CD4-positive, alpha-beta T cell treated with Interleukin-21 for 1 hour (primary cell): ENCODE data around the gene TRPC3.
A peak's percentile ranks its signal among the peaks of the same experiment; 100 is the strongest.
"Not testable (repeated sequence)": the region's sequence is repeated elsewhere in the genome, so short reads cannot be mapped to it uniquely, and the experiment has no call there.

ENCODE experiments used
- DNase-seq: peaks from one replicate; pipeline ENCODE4 v3.0.0-alpha.2; 2020

The TRPC3 gene

DNA sequence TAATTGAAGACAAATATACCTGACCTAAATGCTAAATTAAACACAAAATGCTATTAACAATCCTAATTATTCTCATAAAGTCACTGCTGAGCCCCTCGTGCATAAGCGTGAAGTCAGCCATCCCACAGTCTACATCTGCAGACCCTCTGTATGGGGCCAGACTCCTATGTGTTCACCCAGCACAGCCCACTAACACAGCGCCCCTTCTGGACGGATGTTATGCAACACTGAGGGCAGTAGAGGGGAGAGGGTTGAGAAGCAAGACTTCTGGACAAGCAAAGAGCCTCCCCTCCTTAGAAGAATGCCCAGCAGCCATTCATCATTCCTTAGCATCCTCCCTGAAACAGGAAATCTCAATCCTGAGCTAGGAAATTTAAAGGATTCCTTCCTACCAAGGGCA, 7.9 kb downstream of the TRPC3 start:
- DNase-seq, result peak; percentile 13

DNA sequence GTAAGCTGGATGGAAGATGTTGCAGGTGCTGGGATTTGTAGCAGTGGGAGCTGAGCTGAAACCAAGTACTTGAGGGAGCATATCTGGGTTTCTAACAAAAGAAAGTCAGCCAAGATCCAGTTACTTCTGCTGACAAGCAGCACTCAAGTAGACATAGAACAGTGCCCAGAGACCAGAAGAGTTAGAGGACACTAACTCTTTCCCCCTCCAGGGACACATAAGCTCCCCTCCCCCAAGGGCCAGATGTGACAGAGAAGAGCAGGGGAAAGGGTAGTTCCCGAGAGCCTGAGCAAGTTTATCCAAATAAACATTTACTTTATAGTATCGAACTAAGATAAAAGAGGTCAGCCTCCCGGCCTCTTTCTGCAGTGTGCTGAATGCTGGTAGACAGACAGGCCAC, 12.2 kb downstream of the TRPC3 start:
- no peak for DNase-seq

DNA sequence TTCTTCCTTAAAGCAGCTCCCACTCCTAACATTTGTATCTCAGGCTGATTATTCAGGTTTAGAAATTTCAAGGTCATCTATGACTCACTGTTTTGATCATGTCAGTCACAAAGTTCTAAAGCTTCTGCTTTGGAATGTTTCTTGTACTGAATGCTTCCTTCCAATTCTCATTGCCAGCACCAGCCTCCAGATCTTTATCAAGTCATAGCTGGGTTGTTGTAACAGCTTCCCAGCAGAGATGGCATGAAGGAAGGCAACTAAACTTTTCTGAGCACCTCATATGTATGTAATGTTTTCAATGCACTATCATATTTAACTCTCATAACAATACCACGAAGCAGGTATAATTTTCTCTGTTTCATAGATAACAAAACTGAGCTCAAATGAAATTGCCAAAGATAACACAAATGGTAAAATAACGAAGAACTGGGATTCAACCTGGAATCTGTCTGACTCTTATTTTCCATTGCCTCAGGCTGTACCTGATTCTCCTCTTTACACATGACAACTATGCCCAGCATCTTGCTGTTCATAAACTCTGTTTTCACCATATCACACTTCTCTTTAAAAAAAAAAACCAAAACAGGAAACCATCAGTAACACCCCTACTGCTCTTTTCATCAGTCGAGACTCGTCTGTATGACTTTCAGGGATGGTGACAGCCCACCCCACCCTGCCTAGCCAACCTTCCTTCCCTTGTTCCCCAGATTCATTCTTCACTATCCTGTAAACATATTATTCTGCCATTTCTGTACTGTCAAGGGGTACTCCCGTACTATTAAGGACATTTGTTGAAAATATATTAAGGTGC, 13.4 kb downstream of the TRPC3 start:
- peak; percentile 13 for DNase-seq

DNA sequence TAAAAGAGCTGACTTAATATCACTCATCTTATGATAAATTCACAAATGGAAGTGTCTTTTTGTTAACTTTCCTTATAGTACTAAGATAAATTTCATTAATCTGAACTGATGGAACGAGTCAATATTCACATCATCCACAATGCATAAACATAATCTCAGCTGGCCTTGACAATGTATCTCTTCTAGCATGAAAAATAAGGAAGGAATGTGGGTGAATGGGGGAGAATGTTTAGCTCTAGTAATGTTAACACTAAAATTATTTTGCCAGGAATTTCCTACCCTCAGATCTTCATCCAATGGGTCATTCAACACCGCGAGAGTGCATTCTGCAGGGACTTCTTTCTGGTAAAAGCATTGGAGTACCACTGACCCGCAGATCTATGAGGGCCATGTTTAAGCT, 15.8 kb downstream of the TRPC3 start:
- no peak for DNase-seq

DNA sequence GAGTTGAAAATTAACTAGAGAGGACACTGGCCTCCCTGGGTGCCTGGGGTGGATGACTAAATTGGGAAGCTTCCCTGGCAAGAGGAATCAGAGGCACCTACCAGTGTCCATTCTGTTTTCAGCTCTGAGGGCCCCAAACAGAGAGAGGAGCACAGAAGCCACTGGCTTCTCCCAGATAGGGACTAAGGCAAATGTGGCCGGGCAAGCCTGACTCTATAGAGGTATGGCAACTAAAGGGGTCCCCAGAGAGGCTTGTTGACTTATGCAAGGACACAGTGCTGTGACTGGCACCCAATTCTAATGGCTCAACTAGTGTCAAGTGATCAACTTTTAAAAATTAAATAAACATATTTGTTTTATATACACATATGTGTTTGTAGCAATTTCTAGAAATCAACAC, 17.2 kb downstream of the TRPC3 start:
- no peak for DNase-seq

DNA sequence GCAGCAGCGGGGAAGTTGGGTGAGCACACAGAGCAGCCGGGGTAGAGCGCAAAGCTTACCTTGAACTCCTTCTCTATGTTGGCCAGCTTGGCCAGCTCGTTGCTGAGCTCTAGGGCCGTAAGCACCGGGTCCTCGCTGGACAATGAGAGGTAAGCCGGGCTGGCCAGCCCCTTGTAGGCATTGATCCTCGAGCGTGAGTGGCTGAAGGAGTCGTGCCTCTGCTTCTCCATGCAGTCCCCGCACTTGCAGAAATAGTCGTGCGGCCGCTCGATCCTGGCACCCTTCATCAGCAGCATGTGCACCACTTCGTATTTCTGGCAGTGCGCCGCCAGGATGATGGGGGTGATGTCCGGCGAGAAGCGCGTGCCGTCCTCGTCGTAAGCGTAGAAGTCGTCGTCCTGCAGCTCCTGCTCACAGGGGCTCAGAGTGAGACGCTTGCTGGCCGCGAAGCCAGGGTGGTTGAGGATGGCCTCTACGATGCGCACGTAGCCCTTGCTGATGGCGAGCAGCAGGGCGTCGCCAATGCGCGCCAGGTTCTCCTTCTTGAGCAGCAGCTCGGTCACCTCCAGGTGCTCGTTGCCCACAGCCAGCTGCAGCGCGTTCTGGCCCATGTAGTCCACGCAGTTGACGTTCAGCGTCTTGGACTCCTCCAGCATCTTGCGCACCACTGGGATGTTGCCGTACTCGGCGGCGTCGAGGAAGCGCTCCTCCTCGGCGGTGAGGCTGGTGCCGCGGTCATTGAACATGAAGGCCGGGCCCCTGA, 19.5 kb downstream of the TRPC3 start:
- no peak for DNase-seq

DNA sequence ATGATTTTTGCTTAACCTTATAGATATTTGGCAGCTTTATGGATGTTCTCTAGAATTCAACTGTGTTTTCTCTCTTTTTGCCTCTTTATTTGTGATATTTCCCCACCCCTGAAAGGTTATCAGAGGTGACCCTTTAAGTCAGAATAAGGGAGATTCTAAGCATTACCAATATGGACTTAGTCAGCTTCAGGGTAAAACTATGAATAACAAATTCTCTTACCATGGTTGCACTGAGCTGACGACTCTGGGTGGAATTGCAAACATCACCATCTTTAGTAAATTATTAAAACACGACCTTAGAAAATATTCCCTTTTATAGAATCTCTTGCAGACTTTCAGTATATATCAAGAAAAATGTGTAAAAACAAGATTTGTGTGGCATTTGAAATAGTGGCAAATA, 21.6 kb downstream of the TRPC3 start:
- DNase-seq, result no peak

DNA sequence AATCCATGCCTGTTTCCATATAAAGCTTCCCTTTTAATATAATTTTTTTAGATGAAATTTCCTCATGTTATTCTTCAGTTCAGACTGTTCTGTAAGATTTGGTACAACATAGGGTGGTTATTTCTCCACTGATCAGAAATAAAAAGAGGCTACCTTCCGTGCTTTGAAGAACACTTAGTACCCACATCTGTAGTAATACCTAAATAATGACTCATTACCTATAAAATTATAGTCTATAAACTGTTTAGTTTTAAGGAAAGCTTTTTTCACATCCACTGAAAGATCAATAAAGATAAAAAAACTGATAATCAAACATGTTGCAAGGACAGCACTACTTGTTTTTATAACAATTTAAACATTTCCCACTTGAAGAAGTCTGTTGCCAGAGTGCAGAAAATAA, 23.9 kb downstream of the TRPC3 start:
- DNase-seq, result no peak

DNA sequence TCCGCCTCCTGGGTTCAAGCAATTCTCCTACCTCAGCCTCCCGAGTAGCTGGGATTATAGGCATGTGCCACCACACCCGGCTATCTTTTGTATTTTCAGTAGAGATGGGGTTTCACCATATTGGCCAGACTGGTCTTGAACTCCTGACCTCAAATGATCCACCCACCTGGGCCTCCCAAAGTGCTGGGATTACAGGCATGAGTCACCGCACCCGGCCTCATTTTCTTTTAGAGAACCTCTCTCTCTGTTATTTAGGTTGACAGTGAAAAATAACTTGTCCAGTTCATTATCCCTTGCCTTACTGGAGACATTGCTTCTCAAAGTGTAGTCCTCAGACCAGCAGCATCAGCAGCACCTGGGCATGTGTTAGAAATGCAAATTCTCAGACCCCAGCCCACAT, 25.4 kb downstream of the TRPC3 start:
- DNase-seq, result not testable (repeated sequence)

DNA sequence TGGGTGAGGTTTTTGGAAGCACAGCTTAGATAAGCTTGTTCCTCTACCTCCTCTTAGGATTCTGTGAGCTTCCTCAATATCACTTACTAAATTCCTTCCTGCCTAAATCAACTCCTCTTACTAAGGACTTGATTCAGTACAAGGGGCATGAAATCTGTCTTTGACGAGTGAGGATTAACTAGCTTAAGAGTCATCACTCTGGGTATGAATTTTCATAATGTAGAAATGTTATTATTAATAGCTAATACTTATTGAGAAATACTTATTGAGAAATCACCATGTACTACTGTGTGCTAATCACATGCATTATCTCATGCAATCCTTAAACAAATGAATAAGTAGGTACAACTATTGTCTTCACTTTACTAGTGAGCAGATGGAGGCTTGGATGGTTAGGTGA, 28.6 kb downstream of the TRPC3 start:
- DNase-seq, result no peak

DNA sequence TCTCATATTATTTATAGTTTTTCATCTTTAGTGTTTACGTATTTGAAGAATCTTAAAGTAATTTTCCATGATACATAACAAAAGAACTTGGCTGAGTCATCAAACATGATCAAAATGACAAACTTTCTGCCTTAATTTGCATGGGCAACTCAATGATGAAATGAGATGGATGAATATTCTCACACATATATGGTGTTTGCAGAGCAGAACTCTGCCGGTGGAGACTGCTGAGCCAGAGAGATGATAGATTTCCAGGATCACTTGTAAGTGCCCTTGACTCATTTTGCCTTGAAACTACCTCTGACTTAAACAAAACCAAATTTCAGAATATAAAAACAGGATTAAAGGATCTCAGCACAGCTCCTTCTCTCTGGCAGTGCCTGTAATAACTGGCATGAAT, 38.2 kb downstream of the TRPC3 start:
- DNase-seq, result no peak

DNA sequence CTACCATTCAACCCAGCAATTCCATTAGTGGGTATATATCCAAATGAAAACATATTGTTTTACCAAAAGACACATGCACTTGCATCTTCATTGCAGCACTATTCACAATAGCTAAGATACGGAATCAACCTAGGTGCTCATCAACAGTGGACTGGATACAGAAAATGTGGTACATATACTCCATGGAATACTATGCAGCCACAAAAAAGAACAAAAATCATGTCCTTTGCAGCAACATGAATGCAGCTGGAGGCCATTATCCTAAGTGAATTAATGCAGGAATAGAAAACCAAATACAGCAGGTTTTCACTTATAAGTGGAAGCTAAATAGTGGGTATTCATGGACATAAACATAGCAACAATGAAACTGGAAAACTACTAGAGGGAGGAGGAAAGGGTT, 43.5 kb downstream of the TRPC3 start:
- no peak for DNase-seq

DNA sequence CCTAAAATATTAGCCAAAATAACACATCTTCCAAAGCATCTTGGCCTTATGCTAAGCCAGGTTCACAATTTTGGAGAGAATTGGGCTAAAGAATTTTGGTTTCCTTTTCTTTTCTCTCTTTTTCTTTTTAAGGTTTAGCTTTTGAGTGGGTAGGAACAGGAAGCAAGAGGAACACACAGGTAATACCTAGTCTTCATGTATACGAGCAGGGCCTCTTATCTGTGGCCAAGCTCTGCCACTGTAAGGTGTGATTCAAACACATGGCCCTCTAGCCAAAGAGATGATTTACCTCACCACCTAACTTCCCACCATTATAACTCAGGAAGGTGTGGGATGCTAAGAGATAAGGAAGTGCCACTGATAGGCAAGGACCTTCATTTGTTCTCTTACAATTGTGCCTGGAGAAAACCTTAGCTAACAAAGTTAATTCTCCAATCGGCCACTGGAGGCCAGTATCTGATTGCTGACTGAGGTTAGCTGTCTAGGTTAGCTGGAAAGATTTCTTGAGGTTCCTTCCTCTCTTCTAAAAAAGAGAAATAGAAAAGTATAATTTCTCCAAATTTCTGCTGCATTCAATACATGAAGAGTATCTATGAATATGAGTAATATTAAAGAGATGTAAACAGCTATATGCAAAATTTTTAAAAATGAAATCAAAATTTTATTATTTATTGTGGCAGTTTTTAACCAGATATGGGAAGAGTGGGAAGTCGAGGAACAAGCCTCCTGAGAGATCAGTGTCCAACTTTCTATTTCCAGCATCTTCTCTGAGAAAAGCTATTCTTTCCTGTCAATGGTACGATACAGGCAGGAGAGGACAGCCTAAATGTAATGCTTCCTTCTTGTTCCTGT, 51.5 kb downstream of the TRPC3 start:
- peak; percentile 70 for DNase-seq

DNA sequence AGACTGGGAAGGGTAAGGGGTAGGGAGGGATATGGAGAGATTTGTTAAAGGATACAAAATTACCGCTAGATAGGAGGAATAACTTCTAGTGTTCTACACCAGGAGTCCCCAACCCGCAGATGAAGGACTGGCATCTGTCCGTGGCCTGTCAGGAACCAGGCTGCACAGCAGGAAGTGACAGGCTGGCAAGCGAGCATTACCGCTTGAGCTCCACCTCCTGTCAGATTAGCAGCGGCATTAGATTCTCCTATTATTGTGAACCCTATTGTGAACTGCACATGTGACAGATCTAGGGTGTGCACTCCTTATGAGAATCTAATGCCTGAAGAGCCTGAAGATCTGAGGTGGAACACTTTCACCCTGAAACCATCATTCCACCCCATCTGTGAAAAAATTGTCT, 53.7 kb downstream of the TRPC3 start:
- DNase-seq, result peak; percentile 21

DNA sequence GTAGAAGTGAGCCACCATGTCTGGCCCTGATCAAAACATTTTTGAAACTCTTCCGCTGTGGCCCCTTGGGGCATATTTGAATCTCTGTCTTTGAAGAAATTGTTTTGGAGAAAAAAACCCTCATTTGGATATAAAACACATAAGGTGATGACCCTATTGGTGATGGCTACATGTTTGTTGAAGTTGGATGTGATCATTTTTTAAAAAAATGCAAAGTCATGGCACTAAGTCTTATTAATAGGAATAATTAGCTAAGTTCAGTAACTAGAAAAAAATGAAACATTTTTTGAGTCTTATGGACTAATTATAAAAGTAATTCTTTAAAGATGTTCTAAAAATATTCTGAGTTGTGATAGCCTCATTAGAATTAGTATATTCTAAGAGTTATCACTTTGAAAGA, 63.7 kb downstream of the TRPC3 start:
- no peak for DNase-seq

DNA sequence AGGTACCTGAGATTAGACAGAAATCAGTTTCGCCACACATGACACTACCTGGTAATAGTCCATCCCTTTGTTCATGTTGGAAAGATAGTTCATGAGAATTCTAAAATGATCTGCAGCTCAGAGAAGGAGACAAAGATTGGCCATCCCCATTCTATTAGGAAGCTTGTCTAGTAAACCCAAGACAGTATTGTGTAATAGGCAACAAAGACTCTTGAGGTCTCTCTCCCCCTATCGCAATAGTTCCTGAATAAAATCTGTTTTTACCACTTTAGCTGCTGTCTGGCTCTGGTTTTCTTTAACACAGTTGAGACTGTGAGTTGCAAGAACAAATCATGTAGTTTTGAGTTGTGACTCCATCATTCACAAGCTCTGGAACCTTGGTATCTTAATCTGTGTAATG, 66.7 kb downstream of the TRPC3 start:
- DNase-seq, result no peak

DNA sequence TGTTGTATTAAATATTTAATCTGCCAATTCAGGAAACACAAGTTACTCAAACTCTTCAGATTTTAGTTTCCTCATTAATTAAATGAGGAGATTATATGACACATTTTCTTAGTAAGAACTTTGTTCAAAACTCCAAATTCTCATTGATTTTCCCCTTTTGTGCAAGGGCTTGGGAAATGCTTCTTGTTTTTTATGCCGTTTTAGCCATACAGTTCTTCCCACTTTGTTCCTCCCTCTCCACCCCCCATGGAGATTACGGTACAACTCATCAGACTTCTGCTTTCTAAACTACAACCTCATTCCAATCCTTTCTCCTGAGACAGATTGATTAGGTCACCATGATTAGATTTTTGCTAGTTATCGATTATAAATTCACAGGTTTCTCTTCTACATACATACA, 70.7 kb downstream of the TRPC3 start:
- no peak for DNase-seq

DNA sequence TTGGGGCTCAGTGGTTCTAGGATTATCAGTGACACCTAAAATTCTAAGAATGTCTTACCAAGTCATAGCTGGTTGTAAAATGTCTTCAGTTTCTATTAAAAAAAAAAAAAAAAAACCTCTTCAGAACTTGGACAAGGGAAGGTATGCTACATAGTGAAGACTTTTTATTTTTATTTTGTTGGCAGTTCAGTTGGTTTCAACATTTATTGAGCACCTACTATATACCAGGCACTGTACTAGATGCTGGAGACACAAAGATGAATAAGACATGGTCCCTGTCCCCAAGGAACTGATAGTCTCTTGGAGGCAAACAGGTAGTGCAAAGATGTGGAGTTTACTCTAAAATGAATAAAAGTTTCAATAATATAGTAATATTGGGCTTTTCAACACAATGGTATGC, 72.7 kb downstream of the TRPC3 start:
- no peak for DNase-seq

DNA sequence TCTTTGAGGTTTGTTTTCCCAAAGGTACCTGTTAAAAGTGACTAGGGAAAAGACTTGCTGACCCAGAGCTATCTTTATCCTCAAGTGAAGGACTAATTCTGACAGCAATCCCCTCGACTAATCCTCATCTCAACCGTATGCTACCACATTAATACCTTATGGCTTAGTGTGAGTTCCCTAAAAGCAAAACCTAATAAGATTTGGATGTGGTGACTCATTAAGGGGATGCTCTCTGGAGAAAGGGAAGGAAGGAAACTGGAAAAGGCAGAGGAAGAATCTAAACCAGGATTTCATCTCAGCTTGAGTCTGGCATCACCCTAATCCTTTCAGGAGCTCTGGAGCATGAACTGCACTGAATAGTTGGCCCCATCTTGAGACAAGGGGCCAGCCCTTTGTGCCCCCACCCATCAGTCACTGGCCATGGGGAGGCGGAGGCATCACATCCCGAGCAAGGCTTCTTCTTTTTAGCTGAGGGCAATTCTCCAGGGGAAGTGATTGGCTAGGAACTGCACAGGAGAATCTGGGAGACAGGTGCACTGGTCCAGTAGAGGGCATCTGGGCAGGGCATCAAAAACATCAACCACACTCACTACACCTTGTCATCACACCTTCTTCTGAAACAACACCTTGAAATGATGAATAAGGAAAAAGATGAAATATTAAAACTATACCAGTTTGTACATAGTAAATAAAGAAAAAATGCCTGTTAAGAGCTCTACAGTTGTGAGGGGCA, 74.7 kb downstream of the TRPC3 start:
- DNase-seq, result no peak

DNA sequence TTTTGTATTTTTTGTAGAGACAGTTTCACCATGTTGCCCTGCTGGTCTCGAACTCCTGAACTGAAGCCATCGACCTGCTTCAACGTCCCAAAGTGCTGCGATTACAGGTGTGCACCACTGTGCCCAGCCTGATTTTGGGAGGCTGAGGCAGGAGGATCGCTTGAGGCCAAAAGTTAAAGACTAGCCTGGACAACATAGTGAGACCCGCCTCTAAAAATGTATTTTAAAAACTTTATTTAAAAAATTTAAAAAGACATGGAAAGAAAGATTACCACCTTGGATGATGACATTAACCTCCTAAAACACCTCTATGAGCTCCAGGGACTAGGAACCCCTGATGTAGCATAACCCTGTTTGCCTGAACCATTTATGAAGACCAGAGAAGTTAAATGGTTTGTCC, 75.8 kb downstream of the TRPC3 start:
- DNase-seq, result no peak

DNA sequence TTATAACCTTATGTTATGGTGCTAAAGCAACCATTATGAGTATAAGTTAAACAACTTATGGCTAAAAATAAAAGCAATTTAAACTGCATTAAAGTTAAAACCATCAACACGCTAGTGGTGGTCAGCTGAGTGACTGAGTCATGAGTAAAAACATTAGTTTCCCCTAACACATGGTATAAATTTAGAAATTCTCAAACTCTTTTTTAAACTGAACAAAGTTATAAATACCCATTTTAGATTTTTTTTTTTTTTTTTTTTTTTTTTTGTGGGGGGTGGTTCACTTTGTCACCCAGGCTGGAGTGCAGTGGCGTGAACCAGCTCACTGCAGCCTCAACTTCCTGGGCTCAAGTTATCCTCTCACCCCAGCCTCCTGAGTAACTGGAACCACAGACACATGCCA, 76.2 kb downstream of the TRPC3 start:
- DNase-seq, result no peak

DNA sequence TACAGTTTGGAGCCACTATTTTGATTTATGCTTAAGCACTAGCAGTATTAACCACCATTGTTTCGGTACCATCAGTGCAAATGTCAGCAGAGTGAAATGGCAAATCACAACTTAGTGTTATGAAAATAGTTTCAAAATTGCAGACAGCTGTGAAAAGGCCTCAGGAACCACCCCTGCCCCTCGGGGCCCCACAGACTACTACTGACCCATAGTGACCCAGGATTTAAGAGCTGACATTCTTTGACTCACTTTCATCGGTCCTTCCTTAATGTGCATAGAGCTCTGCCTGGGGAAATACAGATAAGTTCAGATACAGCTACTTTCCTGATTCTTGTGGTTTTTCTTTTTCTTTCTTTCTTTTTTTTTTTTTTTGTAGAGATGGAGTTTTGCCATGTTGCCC, 78.3 kb downstream of the TRPC3 start:
- no peak for DNase-seq
